Activated CD8-positive, alpha-beta T cell treated with anti-CD3 and anti-CD28 coated beads for 36 hours (primary cell): ENCODE data around the gene BRAT1. TPM values are rescaled to one million over a fixed set of nuclear protein-coding genes. Genes with fewer than 3 reads are reported as not detected.

ENCODE experiments used
- ATAC-seq: fragments of 200-7000 bp; cut with Tn5 transposase; one replicate; pipeline ENCODE4 v1.10.0; 2021; ENCODE audit warnings: mild to moderate bottlenecking, moderate library complexity
- CTCF ChIA-PET: fragments of 350-600 bp; sonication (Branson Sonifier 250); formaldehyde crosslinking; loops from one replicate; lab custom pipeline; 2021; ENCODE audit warnings: antibody characterized with exemption; lab: Charles Lee
- POLR2A ChIA-PET: fragments of 350-600 bp; sonication (Branson Sonifier 250); formaldehyde crosslinking; loops from one replicate; lab custom pipeline; 2021; ENCODE audit warnings: antibody characterized with exemption; lab: Charles Lee
- DNase-seq: peaks from one replicate; pipeline ENCODE4 v3.0.0-alpha.2; 2020
- H3K27ac Mint-ChIP-seq: one replicate; pipeline ENCODE4 v1.8.0; 2021; ENCODE audit warnings: mild to moderate bottlenecking, mixed read lengths
- H3K27me3 Mint-ChIP-seq: one replicate; pipeline ENCODE4 v1.8.0; 2021; ENCODE audit warnings: mixed read lengths
- H3K36me3 Mint-ChIP-seq: one replicate; pipeline ENCODE4 v1.8.0; 2021; ENCODE audit warnings: low read depth, mixed read lengths
- H3K4me1 Mint-ChIP-seq: one replicate; pipeline ENCODE4 v1.8.0; 2021; ENCODE audit warnings: low read depth, mixed read lengths
- H3K4me3 Mint-ChIP-seq: one replicate; pipeline ENCODE4 v1.8.0; 2021; ENCODE audit warnings: mild to moderate bottlenecking, moderate library complexity, mixed read lengths
- H3K9me3 Mint-ChIP-seq: one replicate; pipeline ENCODE4 v1.8.0; 2021; ENCODE audit warnings: mixed read lengths
- intact Hi-C: fragments of 100-400 bp; cut with micrococcal nuclease; formaldehyde crosslinking; loops from one replicate; pipeline ENCODE4 v1.10.0; 2022
- total RNA-seq, 2 experiments: library from RNA; stranded (reverse); gene quantifications; one replicate each; pipeline ENCODE4 v1.2.3, GENCODE V29; 2021
- TF ChIP-seq, protein P1 (sequence below): fragments of 200-600 bp; IDR thresholded peaks from one replicate; pipeline ENCODE4 v1.8.0; 2022; ENCODE audit warnings: antibody characterized with exemption, mild to moderate bottlenecking

Gene BRAT1
- total RNA-seq, 2 experiments from 2014 or later = 30.9 to 32.6 TPM

DNA sequence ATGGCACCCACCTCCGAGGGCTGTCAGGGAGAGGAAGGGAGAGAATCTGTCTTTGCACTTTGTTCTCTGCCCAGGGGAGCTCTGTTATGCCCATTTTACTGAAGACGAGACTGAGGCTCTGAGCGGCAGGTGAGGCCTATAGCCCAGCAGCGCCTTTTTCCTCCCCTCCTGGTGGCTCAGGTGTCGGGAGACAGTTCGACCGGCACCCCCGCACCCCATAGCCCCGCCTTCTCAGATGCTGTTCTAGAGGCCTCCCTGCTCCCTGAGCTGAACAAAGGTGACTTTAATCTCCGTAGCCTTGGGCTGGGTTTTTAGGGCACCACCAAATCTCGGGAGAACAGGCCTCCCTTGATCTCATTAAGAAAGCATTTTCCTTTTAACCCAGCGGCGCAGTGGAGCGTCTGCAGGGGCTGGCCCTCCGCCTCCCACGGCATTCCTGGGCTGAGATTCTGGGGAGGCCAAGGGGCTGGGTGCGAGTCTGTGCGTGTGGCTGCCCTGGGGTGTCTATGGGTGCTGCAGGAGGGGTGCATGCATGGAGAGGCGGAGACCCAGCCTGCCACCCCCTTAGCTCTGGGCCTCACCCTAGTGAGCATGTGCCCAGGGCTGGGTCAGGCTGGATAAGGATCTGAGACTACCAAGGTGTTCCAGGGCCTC lies 32.4 kb downstream of the BRAT1 start:
- peaks cover 34% of the 10 kb centered on the region for H3K36me3 Mint-ChIP-seq
- H3K9me3 Mint-ChIP-seq = no peaks in the 10 kb centered on the region
- H3K4me1 Mint-ChIP-seq = peaks cover 41% of the 10 kb centered on the region
- ChIA-PET POLR2A (interaction anchor here (0.9 to 6.0 kb wide), 2 partner anchors 13 to 118 kb away, joined by 4 to 60 read pairs; no protein-coding TSS in a partner anchor), CTCF (interaction anchor here (0.8 to 1.0 kb wide), 2 partner anchors 17 to 54 kb away, joined by 3 read pairs; no protein-coding TSS in a partner anchor)
- intact Hi-C loops = loop anchor here (1.0 to 10.0 kb wide), 4 partner anchors 7 to 118 kb away; partner anchors contain the start of genes CHST12 and GRIFIN
- ATAC-seq (peak; percentile 3), DNase-seq (peak; percentile 70)
- H3K4me3 Mint-ChIP-seq = peak overlapping the region; percentile 97
- TF ChIP-seq, protein P1, sequence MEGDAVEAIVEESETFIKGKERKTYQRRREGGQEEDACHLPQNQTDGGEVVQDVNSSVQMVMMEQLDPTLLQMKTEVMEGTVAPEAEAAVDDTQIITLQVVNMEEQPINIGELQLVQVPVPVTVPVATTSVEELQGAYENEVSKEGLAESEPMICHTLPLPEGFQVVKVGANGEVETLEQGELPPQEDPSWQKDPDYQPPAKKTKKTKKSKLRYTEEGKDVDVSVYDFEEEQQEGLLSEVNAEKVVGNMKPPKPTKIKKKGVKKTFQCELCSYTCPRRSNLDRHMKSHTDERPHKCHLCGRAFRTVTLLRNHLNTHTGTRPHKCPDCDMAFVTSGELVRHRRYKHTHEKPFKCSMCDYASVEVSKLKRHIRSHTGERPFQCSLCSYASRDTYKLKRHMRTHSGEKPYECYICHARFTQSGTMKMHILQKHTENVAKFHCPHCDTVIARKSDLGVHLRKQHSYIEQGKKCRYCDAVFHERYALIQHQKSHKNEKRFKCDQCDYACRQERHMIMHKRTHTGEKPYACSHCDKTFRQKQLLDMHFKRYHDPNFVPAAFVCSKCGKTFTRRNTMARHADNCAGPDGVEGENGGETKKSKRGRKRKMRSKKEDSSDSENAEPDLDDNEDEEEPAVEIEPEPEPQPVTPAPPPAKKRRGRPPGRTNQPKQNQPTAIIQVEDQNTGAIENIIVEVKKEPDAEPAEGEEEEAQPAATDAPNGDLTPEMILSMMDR = no peak
- no peaks in the 10 kb centered on the region for H3K27me3 Mint-ChIP-seq
- H3K27ac Mint-ChIP-seq = peak overlapping the region; percentile 94

DNA sequence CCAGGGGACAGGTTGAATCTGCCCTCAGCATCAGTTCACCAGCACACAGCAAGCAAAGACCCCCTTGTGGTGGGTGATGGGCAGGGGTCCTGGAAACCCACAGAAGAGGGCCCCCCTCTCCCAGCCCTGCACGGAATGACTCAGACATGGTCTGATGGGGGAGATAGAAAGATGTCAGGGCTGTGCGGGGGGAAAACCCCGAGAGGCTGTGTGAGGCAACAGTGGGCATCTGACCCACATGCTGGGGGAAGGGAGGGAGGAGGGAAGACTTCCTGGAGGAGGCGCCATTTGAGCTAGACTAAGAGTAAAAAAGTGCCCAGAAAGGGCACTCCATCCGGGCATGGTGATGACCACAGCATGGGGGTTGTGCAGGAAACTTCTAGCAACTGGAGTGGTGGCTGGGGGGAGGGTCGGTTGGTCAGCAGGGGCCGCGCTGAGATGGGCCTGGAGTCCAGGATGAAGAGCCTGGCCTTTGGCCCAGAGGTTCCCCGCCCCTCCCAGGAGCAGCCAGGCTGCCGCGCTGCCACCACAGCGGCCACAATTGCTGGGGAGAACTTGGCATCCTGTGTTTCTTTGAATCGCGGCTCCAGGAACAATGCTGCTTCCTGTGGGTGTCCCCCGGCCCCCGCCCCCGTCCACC lies 33.3 kb downstream of the BRAT1 start:
- H3K4me1 Mint-ChIP-seq = peaks cover 41% of the 10 kb centered on the region
- peaks cover 27% of the 10 kb centered on the region for H3K36me3 Mint-ChIP-seq
- H3K9me3 Mint-ChIP-seq = no peaks in the 10 kb centered on the region
- TF ChIP-seq, protein P1 = no peak
- DNase-seq (peak; percentile 94), ATAC-seq (peak; percentile 69)
- H3K27me3 Mint-ChIP-seq = no peaks in the 10 kb centered on the region
- CTCF ChIA-PET = interaction anchor here (1.0 kb wide), 1 partner anchor 53 kb away, joined by 3 read pairs; no protein-coding TSS in a partner anchor
- H3K4me3 Mint-ChIP-seq = peak overlapping the region; percentile 97
- intact Hi-C loops = loop anchor here (1.0 to 10.0 kb wide), 4 partner anchors 8 to 117 kb away; partner anchors contain the start of genes CHST12 and GRIFIN
- POLR2A ChIA-PET = interaction anchor here (0.7 to 6.0 kb wide), 5 partner anchors 9 to 117 kb away, joined by 3 to 60 read pairs (median 3); no protein-coding TSS in a partner anchor
- peak overlapping the region; percentile 94 for H3K27ac Mint-ChIP-seq

DNA sequence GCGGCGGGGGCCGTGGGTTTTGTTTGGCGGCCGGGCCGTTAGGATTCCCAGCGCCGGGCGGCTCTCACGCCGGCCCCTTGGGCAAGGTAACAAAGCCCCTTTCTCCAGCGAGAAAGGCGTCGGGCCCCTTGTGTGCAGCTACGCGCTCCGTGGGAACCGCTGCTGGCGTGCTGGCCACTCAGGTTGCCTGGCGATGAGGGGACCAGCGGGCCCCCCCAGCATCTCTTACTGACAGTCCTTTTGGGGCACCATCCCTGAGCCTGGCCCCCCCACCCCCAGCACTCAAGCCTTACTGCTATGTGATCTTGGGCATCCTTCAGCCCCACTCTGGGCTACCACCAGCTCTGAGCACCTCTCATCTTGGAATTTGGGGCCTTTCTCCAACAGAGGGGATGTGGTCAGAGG lies 34.0 kb downstream of the BRAT1 start:
- TF ChIP-seq, protein P1 = no peak
- ATAC-seq = peak; percentile 2
- intact Hi-C loops = loop anchor here (5.0 to 10.0 kb wide), 3 partner anchors 44 to 117 kb away; partner anchors contain the start of genes CHST12 and GRIFIN
- Mint-ChIP-seq H3K27ac (peak overlapping the region; percentile 94), H3K4me1 (peaks cover 36% of the 10 kb centered on the region), H3K4me3 (peak overlapping the region; percentile 97), H3K36me3 (peaks cover 24% of the 10 kb centered on the region), H3K9me3 (no peaks in the 10 kb centered on the region), H3K27me3 (no peaks in the 10 kb centered on the region)
- ChIA-PET POLR2A (interaction anchor here (1.1 to 6.0 kb wide), 2 partner anchors 9 to 11 kb away, joined by 3 to 60 read pairs; no protein-coding TSS in a partner anchor), CTCF (no interaction called here)
- DNase-seq = peak; percentile 54

DNA sequence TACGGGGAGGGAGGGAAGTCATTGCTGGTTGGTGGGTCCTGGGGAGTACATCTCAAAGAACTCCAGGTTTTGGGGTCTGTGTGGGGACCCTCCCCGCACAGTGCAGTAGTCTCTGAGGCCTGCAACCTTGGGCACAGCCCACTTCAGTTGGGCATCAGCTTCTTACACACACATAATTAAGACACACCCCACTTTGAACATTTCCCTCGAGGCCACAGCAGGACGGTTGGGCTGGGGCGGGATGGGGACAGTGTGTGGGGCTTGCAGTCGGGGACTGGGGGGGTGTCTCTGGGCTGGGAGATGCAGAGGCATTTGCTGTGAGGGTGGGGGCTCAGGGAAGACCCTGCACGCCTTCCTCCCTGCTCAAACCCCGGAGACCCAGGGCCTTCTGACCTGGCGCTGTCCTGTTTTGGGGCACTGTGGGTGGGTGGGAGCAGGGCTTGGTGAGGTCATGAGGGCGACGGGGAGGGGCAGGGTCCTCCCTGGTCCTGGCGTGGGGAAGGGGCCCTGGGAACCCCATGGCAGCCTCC lies 34.5 kb downstream of the BRAT1 start:
- H3K27ac Mint-ChIP-seq = peak overlapping the region; percentile 87
- no peaks in the 10 kb centered on the region for H3K27me3 Mint-ChIP-seq
- DNase-seq = peak; percentile 32
- H3K4me3 Mint-ChIP-seq = peak overlapping the region; percentile 97
- H3K9me3 Mint-ChIP-seq = no peaks in the 10 kb centered on the region
- POLR2A ChIA-PET = interaction anchor here (1.0 to 6.0 kb wide), 5 partner anchors 10 to 38 kb away, joined by 3 to 60 read pairs (median 4); partner anchors contain the start of gene IQCE
- H3K36me3 Mint-ChIP-seq = peaks cover 20% of the 10 kb centered on the region
- CTCF ChIA-PET = interaction anchor here (0.9 kb wide), 1 partner anchor 52 kb away, joined by 3 read pairs; no protein-coding TSS in a partner anchor
- TF ChIP-seq, protein P1 = no peak
- peaks cover 31% of the 10 kb centered on the region for H3K4me1 Mint-ChIP-seq
- intact Hi-C loops = loop anchor here (5.0 to 10.0 kb wide), 3 partner anchors 44 to 116 kb away; partner anchors contain the start of genes CHST12 and GRIFIN
- ATAC-seq = no peak
